ENCODE data around the gene ADARB1.

ADARB1 gene

GRCh38 chr21:45105906-45106485, 31.6 kb downstream of the ADARB1 start (continued):
- no peak for TF ChIP-seq ZNF112 (tag by site-specific recombination; IDR thresholded peaks at IDR 0.05)
- TF ChIP-seq KLF16 (tag by site-specific recombination; IDR thresholded peaks at IDR 0.05): no peak
- TF ChIP-seq ZNF544 (tag by site-specific recombination; IDR thresholded peaks at IDR 0.05): no peak
- TF ChIP-seq ZNF473 (tag by site-specific recombination; IDR thresholded peaks at IDR 0.05): no peak
- peak; percentile 91 for TF ChIP-seq EGR2 (tag by site-specific recombination; IDR thresholded peaks at IDR 0.05; ENCODE audit: low read depth)
- no peak for TF ChIP-seq ZSCAN30 (tag by site-specific recombination; IDR thresholded peaks at IDR 0.05)
- no peak for TF ChIP-seq ZNF155 (tag by site-specific recombination; IDR thresholded peaks at IDR 0.05)
- TF ChIP-seq, protein P1, sequence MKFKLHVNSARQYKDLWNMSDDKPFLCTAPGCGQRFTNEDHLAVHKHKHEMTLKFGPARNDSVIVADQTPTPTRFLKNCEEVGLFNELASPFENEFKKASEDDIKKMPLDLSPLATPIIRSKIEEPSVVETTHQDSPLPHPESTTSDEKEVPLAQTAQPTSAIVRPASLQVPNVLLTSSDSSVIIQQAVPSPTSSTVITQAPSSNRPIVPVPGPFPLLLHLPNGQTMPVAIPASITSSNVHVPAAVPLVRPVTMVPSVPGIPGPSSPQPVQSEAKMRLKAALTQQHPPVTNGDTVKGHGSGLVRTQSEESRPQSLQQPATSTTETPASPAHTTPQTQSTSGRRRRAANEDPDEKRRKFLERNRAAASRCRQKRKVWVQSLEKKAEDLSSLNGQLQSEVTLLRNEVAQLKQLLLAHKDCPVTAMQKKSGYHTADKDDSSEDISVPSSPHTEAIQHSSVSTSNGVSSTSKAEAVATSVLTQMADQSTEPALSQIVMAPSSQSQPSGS (tag by site-specific recombination; IDR thresholded peaks at IDR 0.05; ENCODE audit: low read depth): 0 out of 2 replicates have a peak, but pooled peaks have one; percentile 26
- no peak for TF ChIP-seq SCRT1 (tag by site-specific recombination; IDR thresholded peaks at IDR 0.05; ENCODE audit: borderline replicate concordance)
- TF ChIP-seq ZNF645 (tag by site-specific recombination; IDR thresholded peaks at IDR 0.05): no peak
- TF ChIP-seq ZNF423 (tag by site-specific recombination; IDR thresholded peaks at IDR 0.05): peak; percentile 76; the same call in 1 of the 2 replicates
- peak; percentile 55; the same call in 1 of the 2 replicates for TF ChIP-seq ZNF610 (tag by site-specific recombination; IDR thresholded peaks at IDR 0.05; ENCODE audit: borderline replicate concordance)
- TF ChIP-seq TCF7L2 (IDR thresholded peaks at IDR 0.05; ENCODE audit: borderline replicate concordance, low read depth, low read length): peak; percentile 92; the same call in 1 of the 2 replicates
- TF ChIP-seq ZFP69B (tag by site-specific recombination; IDR thresholded peaks at IDR 0.05): no peak

- H3K4me3 ChIP-seq (ENCODE audit: low read depth, low read length): no peak overlapping the region
- ChIA-PET POLR2A (no interaction called here), CTCF (interaction anchor here (0.7 to 5.2 kb wide), 7 partner anchors 9 to 216 kb away, joined by 3 to 44 read pairs (median 9); no protein-coding TSS in a partner anchor)
- H3K4me1 ChIP-seq (ENCODE audit: control insufficient read depth, insufficient read depth, low read length): peaks cover 17% of the 10 kb centered on the region; the same call in 1 of the 2 replicates
- H3K9me3 ChIP-seq (ENCODE audit: control insufficient read depth, insufficient read depth, low read depth, low read length): no peaks in the 10 kb centered on the region
- H3K36me3 ChIP-seq (ENCODE audit: control insufficient read depth in 2 of 2, insufficient read depth in 1 of 2, low read length in 2 of 2): no peaks in the 10 kb centered on the region
- no peak overlapping the region for H3K27ac ChIP-seq (ENCODE audit: extremely low read depth, low read depth, low read length)
- TF ChIP-seq IKZF3 (tag by site-specific recombination; IDR thresholded peaks at IDR 0.05) (no peak), KLF1 (tag by site-specific recombination; IDR thresholded peaks at IDR 0.05) (no peak), REST (tag by site-specific recombination; IDR thresholded peaks at IDR 0.05) (no peak), ZNF132 (tag by site-specific recombination; IDR thresholded peaks at IDR 0.05; ENCODE audit: borderline replicate concordance) (no peak), OSR2 (tag by site-specific recombination; IDR thresholded peaks at IDR 0.05) (no peak), ZNF692 (tag by site-specific recombination; IDR thresholded peaks at IDR 0.05) (no peak), TSHZ1 (tag by site-specific recombination; IDR thresholded peaks at IDR 0.05; ENCODE audit: borderline replicate concordance) (no peak), ZNF24 (tag by site-specific recombination; IDR thresholded peaks at IDR 0.05) (no peak), ZNF211 (tag by site-specific recombination; IDR thresholded peaks at IDR 0.05; ENCODE audit: low read depth) (no peak)
Observed at GRCh38 chr21:45108034-45108790, 33.8 kb downstream of the ADARB1 start.
